WI38 (cell line): ENCODE data around the gene ATP11A.

Experiments used
- H3K4me3 ChIP-seq: 2 replicates; pipeline ENCODE4 v1.5.1; 2011; ENCODE audit warnings: low read depth, mild to moderate bottlenecking, control low read depth, low read length
- CTCF ChIP-seq: IDR thresholded peaks from 2 replicates; pipeline ENCODE4 v1.5.1; 2012; ENCODE audit warnings: low read depth, mild to moderate bottlenecking, control low read depth, low read length

The ATP11A gene

GRCh38 chr13:112747256-112747655 is 57.4 kb downstream of the ATP11A start:
- TF ChIP-seq CTCF, result no peak
- no peak overlapping the region for H3K4me3 ChIP-seq

GRCh38 chr13:112748947-112749735 is 59.3 kb downstream of the ATP11A start:
- no peak for TF ChIP-seq CTCF
- H3K4me3 ChIP-seq, result no peak overlapping the region

GRCh38 chr13:112750570-112750969 is 60.7 kb downstream of the ATP11A start:
- no peak overlapping the region for H3K4me3 ChIP-seq
- TF ChIP-seq CTCF, result no peak

- no peak overlapping the region for H3K4me3 ChIP-seq
- no peak for TF ChIP-seq CTCF
Measured at GRCh38 chr13:112751617-112752016, 61.8 kb downstream of the ATP11A start.

GRCh38 chr13:112752211-112752610 is 62.4 kb downstream of the ATP11A start:
- TF ChIP-seq CTCF, result no peak
- H3K4me3 ChIP-seq, result no peak overlapping the region

- no peak for TF ChIP-seq CTCF
- H3K4me3 ChIP-seq, result no peak overlapping the region
Measured at GRCh38 chr13:112752711-112753541, 63.1 kb downstream of the ATP11A start.

- no peak overlapping the region for H3K4me3 ChIP-seq
- TF ChIP-seq CTCF, result no peak
Measured at GRCh38 chr13:112753833-112754232, 64.0 kb downstream of the ATP11A start.
